ENCODE measurements around the gene SIM1. TPM values are rescaled to one million over a fixed set of nuclear protein-coding genes. Genes with fewer than 3 reads are reported as not detected.

The SIM1 gene
- total and polyA plus RNA-seq, 2 of the 8 experiments (the other 6 are each of a cell fraction or from before 2014, with no cell fraction given), result 0.02 to 0.39 TPM

DNA sequence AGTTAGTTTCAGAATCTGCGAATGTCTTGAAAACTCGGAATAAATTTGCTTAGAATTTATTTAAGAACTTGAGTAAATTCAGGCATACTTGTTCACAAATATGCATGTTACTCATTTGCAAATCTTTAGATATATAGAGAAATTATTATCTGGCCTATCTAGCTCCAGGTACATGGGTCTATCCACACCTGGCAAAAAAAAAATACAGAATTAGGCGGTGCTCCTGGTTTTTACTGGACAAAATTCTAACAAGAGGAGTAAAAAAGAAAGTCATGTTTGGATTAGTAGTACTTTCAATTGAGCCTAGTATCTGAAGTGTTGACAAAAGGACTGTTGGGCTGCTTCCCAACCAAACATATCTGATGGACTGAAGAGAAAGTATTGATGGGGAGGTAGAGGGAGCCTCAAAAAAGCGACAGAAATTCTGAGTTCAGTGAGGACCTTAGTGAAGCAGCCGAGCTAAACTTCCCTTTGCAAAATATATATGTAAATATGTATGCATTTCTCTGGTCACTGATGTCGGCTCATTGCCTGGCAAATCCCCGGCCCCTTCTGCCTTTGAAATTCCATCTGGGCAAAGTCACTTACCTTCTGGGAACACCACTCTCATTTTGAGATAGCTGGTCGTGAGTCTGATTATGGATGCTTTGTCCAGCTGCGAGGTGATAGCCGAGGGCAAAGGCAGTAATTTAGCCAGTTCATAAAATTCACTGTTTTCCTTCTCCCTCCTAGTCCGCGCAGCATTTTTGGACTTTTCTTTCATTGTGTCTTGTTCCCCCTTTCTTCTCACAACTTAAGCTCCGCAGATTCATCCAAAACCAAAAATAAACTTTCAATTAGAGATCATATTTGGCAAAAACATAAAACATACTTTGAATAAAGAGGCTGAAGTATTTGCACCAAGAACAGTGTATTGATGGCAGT, 1.8 kb downstream of the SIM1 start:
- Histone ChIP-seq H4K91ac (replicated peaks; ENCODE audit: insufficient read length, low read length) (no peak overlapping the region), H3K79me2 (ENCODE audit: control insufficient read depth in 1 of 2, insufficient read depth in 2 of 2, low read length in 2 of 2) (no peaks in the 10 kb centered on the region), H3K23me2 (ENCODE audit: low read depth, low read length) (peaks cover 9% of the 10 kb centered on the region; the same call in 1 of the 2 replicates), H3K23ac (ENCODE audit: insufficient read length) (no peak overlapping the region), H3K56ac (replicated peaks; ENCODE audit: insufficient read length, low read depth, low read length) (no peak overlapping the region), H3K4me1 (replicated peaks in 1 of 4; ENCODE audit: control insufficient read depth in 3 of 4, insufficient read depth in 4 of 4, low read length in 3 of 4) (peaks cover 14 to 39% (median 17%) of the 10 kb centered on the region in 4 experiments), H3K36me3 (ENCODE audit: control insufficient read depth in 2 of 4, insufficient read depth in 4 of 4, low read length in 3 of 4) (peaks cover 0 to 3% (median 0%) of the 10 kb centered on the region in 4 experiments; a peak in 1 of 8 replicates), H3K9ac (replicated peaks in 1 of 4; ENCODE audit: extremely low read depth in 1 of 4, low read depth in 3 of 4, low read length in 3 of 4) (no peak overlapping the region), H4K20me1 (replicated peaks in 1 of 2; ENCODE audit: control insufficient read depth in 1 of 2, insufficient read depth in 2 of 2, low read length in 2 of 2) (peaks cover 6 to 7% of the 10 kb centered on the region in 2 experiments), H3K14ac (ENCODE audit: insufficient read length) (no peak overlapping the region), H3K27me3 (replicated peaks in 1 of 4; ENCODE audit: control insufficient read depth in 3 of 4, extremely low read depth in 1 of 4, insufficient read depth in 3 of 4, low read length in 3 of 4) (peaks cover 88 to 100% (median 94%) of the 10 kb centered on the region in 4 experiments), H2BK120ac (replicated peaks; ENCODE audit: low read depth, low read length) (no peak overlapping the region), H3K79me1 (ENCODE audit: low read depth, low read length) (no peaks in the 10 kb centered on the region), H3K4me2 (ENCODE audit: insufficient read depth in 1 of 2, low read depth in 2 of 2, low read length in 2 of 2) (peak overlapping the region in 1 of 2 experiments; percentile 70; a peak in 1 of 4 replicates), H3K4me3 (ENCODE audit: extremely low read depth in 1 of 4, insufficient read depth in 2 of 4, low read depth in 3 of 4, low read length in 4 of 4) (peak overlapping the region in 1 of 4 experiments; percentile 56; a peak in 2 of 8 replicates), H2AK5ac (ENCODE audit: low read depth, low read length) (no peak overlapping the region), H4K8ac (ENCODE audit: extremely low read depth, insufficient read depth, low read length) (no peak overlapping the region), H4K5ac (ENCODE audit: insufficient read length, low read depth, low read length) (no peak overlapping the region), H3K4ac (replicated peaks; ENCODE audit: insufficient read length, low read depth, low read length) (no peak overlapping the region), H2BK5ac (ENCODE audit: low read depth, low read length) (no peak overlapping the region), H2BK15ac (ENCODE audit: low read length) (no peak overlapping the region), H2BK12ac (ENCODE audit: low read depth, low read length) (no peak overlapping the region), H3K18ac (ENCODE audit: extremely low read depth, low read length) (no peak overlapping the region), H3K9me3 (ENCODE audit: insufficient read depth in 2 of 2, low read depth in 1 of 2, low read length in 1 of 2) (no peaks in the 10 kb centered on the region), H2AFZ (ENCODE audit: low read length) (no peak overlapping the region), H3K27ac (ENCODE audit: low read depth, low read length) (no peak overlapping the region), H2BK20ac (ENCODE audit: low read length) (no peak overlapping the region)
- WGBS, 2 experiments (ENCODE audit: extremely low coverage in 1 of 2, insufficient coverage in 1 of 2, insufficient read length in 1 of 2, insufficient replicate concordance in 2 of 2, low coverage in 1 of 2, low lambda C conversion rate in 2 of 2, missing lambda C conversion rate in 1 of 2), result 10% methylated on average over 13 of the region's 13 CpGs; no CpG with 5 or more reads in 1 of the 2 experiments
- FAIRE-seq (peak; percentile 19), DNase-seq (ENCODE audit: low read depth in 1 of 2, low spot score in 2 of 2) (no peak)
- POLR2A ChIA-PET (ENCODE audit: partially characterized antibody), result interaction anchor here (1.2 kb wide), 1 partner anchor 8 kb away, joined by 5 read pairs; no protein-coding TSS in a partner anchor
- CTCF ChIA-PET (ENCODE audit: partially characterized antibody), result interaction anchor here (0.6 to 11.8 kb wide), 7 partner anchors 13 to 651 kb away, joined by 3 to 215 read pairs (median 4); no protein-coding TSS in a partner anchor
- TF ChIP-seq TAF1 (IDR thresholded peaks at IDR 0.05; ENCODE audit: low read depth, low read length) (no peak), SIRT6 (IDR thresholded peaks at IDR 0.05; ENCODE audit: low read length) (no peak), CHD2 (IDR thresholded peaks at IDR 0.05; ENCODE audit: low read length) (no peak), EZH2 (IDR thresholded peaks at IDR 0.05; ENCODE audit: low read depth, low read length, severe bottlenecking) (peak; percentile 16), NANOG (IDR thresholded peaks at IDR 0.05; ENCODE audit: insufficient read depth, low read depth, low read length, poor library complexity, severe bottlenecking) (no peak), RNF2 (IDR thresholded peaks at IDR 0.05; ENCODE audit: borderline replicate concordance, low read depth, low read length, missing control alignments, poor library complexity, severe bottlenecking) (peak; percentile 95)
- TF ChIP-seq, protein P1, sequence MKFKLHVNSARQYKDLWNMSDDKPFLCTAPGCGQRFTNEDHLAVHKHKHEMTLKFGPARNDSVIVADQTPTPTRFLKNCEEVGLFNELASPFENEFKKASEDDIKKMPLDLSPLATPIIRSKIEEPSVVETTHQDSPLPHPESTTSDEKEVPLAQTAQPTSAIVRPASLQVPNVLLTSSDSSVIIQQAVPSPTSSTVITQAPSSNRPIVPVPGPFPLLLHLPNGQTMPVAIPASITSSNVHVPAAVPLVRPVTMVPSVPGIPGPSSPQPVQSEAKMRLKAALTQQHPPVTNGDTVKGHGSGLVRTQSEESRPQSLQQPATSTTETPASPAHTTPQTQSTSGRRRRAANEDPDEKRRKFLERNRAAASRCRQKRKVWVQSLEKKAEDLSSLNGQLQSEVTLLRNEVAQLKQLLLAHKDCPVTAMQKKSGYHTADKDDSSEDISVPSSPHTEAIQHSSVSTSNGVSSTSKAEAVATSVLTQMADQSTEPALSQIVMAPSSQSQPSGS (IDR thresholded peaks at IDR 0.05; ENCODE audit: low read length), result no peak
